Activated CD4-positive, alpha-beta T cell treated with anti-CD3 and anti-CD28 coated beads, Interleukin-2, Interleukin-4, amounts not matched to agents 100 ng/mL and 50 ng/mL, durations not matched to agents 16 hours and 8 hours (primary cell): ENCODE data around the gene GRIN1.

Experiments used
- DNase-seq: peaks from one replicate; pipeline ENCODE4 v3.0.0-alpha.2; 2020; ENCODE audit warnings: low spot score

GRIN1 gene

GRCh38 chr9:137193771-137194170 lies 54.8 kb downstream of the GRIN1 start:
- DNase-seq = no peak

DNA sequence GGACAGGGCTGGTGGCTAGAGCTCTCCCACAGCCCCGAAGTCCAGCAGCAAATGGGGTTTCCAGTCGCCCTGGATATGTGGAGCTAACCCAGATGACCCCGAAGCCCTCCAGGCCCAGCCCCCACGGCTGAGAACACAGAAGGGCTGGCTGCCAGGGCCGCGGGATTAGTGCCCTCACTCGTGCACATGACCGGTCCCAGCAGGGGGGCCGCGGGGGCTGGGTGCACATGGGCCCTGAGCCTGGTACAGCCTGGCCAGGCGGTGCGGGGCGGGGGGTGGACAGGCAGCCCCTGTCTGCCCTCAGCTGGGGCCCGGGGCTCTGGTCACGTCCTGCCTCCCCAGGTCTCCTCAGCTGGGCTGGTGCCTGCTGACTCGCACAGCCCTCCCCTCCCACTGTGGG lies 55.4 kb downstream of the GRIN1 start:
- DNase-seq = no peak

GRCh38 chr9:137194909-137195308 lies 56.0 kb downstream of the GRIN1 start:
- no peak for DNase-seq

GRCh38 chr9:137195525-137196220 lies 56.7 kb downstream of the GRIN1 start:
- no peak for DNase-seq

GRCh38 chr9:137198051-137198901 lies 59.3 kb downstream of the GRIN1 start:
- no peak for DNase-seq

DNA sequence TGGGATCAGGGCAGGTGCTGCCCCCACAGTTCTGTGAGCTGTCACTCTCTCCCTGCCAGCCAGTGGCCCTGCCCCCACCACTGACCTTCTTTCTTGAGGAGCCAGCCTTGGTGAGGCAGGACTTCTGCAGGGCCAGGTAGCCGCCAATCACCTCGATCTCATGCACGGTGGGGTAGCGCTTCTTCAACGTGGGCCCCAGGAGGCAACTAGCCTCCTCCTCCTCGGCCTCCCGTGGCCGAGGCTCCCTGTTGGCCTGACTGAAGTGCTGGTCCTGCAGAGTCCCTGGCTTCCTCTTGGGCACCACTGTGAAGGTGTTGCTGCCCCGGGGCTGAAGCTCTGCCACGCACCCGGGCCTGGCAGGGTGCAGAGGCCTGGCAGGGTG lies 59.9 kb downstream of the GRIN1 start:
- DNase-seq = no peak

- DNase-seq = no peak
These were observed 60.6 kb downstream of the GRIN1 start for GRCh38 chr9:137199411-137200121.

GRCh38 chr9:137200311-137201204 lies 61.6 kb downstream of the GRIN1 start, which contains the start of gene TPRN:
TPRN (minus strand) TSS chr9:137200741; CDS start chr9:137200711, 30 bp downstream.
- DNase-seq = peak; percentile 99

GRCh38 chr9:137201205-137201868 lies 62.4 kb downstream of the GRIN1 start:
- DNase-seq = no peak

DNA sequence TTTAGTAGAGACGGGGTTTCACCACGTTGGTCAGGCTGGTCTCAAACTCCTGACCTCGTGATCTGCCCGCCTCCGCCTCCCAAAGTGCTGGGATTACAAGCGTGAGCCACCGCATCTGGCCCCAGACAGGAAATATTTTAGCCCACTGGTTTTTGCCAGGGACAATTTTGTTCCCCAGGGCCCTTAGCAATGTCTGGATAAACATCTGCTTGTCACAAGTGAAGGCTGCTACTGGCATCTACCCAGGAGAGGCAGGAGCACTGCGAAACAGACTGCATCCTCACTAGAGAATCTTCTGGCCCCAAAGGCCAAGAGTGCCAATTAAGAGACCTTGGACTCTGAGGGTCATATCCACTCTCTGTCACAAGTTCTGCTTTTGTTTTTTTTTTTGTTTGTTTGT lies 64.0 kb downstream of the GRIN1 start:
- DNase-seq = no peak

GRCh38 chr9:137204731-137205125 lies 65.8 kb downstream of the GRIN1 start:
- DNase-seq = no peak

DNA sequence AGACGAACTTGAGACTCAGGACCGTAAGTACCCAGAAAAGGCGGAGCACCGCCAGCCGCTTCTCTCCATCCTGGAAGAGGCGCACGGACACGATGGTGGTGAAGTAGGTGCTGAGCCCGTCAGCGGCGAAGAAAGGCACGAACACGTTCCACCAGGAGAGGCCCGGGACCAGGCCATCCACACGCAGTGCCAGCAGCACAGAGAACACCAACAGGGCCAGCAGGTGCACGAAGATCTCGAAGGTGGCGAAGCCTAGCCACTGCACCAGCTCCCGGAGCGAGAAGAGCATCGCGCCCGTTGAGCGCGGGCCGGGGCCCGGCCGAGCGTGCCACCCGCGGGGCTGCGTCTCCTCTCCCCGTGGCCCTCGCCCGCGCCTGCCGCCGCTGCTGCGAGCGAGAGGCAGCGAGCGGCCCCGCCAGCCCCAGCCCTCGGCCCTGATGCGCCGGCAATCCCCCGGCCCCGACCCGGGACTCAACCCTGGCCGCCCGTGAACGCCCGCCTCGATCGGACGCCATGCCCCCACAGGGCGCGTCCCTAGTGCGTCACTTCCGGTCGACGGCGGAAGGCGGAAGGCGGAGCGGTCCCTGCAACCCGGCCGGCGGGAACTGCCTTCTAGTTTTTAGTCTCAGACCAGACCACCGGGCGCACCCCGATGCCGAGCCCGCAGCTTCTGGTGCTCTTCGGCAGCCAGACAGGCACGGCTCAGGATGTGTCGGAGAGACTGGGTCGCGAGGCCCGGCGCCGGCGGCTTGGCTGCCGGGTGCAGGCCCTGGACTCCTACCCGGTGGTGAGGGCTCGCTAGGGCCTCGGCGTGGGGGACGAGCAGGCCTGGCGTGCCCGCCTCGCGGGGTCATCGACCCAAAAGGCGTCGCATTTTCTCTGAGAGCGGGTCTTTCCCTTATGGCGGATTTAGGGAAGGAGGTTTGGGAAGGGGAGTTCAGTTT lies 66.4 kb downstream of the GRIN1 start, which contains the start of the genes NDOR1 and TMEM203:
TSS of gene NDOR1 (plus strand) at position 575 of the 944 bp plus-strand sequence. CDS start at position 653, 78 bp downstream.
TSS of gene TMEM203 (minus strand) at position 523 of the 944 bp plus-strand sequence. CDS start at position 289, 234 bp downstream.
- DNase-seq = peak; percentile 95

DNA sequence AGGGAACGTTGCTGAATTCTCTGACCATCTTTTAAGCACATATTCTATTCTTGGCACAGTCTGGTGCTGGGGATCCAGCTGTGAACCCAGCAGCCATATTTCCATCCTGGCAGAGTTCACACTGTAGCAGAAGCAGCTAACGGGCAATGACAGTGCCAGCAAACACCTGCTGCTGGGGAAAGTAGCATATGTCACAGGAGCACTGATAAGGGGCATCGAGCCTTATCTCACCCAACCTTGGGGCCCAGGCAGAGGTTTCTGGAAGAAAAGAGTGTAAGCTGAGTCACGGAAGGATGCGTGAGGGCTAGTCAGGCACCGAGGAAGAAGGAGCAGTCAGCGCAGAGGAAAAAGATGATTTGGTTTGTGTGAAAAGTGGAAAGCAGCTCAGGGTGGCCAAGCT lies 67.6 kb downstream of the GRIN1 start:
- DNase-seq = no peak

DNA sequence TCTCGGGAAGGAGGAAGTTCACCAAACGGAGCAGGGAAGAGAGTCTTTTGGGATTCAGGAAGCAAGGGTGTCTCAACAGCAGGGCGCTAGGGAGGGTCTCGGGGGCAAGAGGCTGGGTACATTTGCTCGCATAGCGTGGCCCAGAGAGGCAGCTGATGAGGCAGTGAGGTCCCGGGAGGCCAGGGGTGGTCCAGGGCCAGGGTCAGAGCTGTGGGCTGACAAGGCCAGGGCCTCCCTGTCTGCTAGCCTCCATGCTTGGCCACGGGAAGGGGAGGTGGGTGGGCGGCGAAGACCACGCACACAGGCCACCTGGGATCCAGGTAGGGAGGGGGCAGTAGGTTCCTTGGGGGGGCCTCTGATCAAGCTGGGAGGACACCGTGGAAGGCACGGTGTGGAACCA lies 72.6 kb downstream of the GRIN1 start:
- no peak for DNase-seq

DNA sequence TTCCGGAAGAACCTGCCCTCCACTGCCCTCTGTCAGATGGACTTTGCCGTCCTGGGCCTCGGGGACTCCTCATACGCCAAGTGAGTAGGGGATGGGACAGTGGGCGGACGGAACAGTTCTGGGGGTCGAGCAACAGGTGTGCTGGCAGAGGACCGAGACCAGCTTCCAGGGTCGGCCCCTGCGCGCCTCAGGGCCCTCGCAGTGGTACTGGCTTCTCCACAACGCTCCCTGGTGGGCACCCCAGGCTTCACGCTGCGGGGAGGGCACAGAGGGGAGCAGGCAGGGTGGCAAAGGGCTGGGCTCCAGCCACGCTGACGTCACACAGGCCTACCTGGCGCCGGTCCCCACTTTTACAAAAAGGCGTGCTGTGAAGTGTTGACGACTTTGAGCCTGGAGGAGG lies 73.6 kb downstream of the GRIN1 start:
- no peak for DNase-seq

GRCh38 chr9:137213160-137214060 lies 74.5 kb downstream of the GRIN1 start:
- DNase-seq = no peak

- no peak for DNase-seq
These were observed 75.7 kb downstream of the GRIN1 start for GRCh38 chr9:137214620-137215019.

DNA sequence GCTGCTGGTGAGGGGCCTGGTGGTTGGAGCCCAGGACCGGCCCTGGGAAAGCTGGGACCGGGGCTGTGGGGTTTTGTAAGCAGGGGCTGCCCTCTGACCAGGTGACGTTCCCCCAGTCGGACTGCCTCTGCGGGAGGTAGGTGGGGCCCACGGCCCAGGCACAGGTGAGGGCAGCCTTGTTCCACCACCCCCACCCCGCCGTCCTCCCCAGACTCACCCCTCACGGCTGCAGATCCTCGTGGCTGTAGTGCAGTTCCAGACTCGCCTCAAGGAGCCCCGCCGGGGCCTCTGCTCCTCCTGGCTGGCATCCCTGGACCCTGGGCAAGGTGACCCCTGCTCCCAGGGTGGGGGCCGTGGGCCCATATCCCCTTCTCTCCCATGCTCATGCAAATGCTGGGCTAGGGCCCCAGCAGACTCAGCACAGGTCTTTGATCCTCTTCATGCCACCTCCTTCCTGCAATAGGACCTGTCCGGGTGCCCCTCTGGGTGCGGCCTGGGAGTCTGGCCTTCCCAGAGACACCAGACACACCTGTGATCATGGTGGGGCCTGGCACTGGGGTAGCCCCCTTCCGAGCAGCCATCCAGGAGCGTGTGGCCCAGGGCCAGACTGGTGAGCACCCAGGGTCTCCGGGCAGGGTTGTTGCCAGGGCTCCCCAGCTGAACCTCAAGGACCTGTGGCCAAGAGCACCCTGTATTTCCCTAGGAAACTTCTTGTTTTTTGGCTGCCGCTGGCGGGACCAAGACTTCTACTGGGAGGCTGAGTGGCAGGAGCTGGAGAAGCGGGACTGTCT lies 76.4 kb downstream of the GRIN1 start:
- no peak for DNase-seq
